Effector memory CD8-positive, alpha-beta T cell (primary cell): ENCODE data around the gene G0S2.

Experiments
- ATAC-seq: fragments of 150-1000 bp; cut with Tn5 transposase; replicated peaks from 2 replicates; pipeline ENCODE4 v1.10.0; 2021; ENCODE audit warnings: mild to moderate bottlenecking, moderate library complexity
- DNase-seq, 3 experiments: peaks; one replicate each; pipeline ENCODE4 v3.0.0; 2021
- H3K27ac Mint-ChIP-seq, 2 donors: one replicate each; pipeline ENCODE4 v1.8.0; 2022; ENCODE audit warnings: mild to moderate bottlenecking in 2 of 2, mixed read lengths in 2 of 2, moderate library complexity in 2 of 2
- H3K27me3 Mint-ChIP-seq, 2 donors: one replicate each; pipeline ENCODE4 v1.8.0; 2022; ENCODE audit warnings: mixed read lengths in 2 of 2
- H3K36me3 Mint-ChIP-seq: one replicate; pipeline ENCODE4 v1.8.0; 2022; ENCODE audit warnings: mild to moderate bottlenecking, moderate library complexity, mixed read lengths; ENCODE audit not compliant: insufficient read depth
- H3K4me1 Mint-ChIP-seq, 2 donors: one replicate each; pipeline ENCODE4 v1.8.0; 2022; ENCODE audit warnings: low read depth in 2 of 2, mixed read lengths in 2 of 2
- H3K4me3 Mint-ChIP-seq, 2 donors: one replicate each; pipeline ENCODE4 v1.8.0; 2022; ENCODE audit warnings: mild to moderate bottlenecking in 2 of 2, mixed read lengths in 2 of 2, moderate library complexity in 2 of 2
- H3K9me3 Mint-ChIP-seq, 2 donors: one replicate each; pipeline ENCODE4 v1.8.0; 2022; ENCODE audit warnings: mixed read lengths in 2 of 2

Gene G0S2

DNA sequence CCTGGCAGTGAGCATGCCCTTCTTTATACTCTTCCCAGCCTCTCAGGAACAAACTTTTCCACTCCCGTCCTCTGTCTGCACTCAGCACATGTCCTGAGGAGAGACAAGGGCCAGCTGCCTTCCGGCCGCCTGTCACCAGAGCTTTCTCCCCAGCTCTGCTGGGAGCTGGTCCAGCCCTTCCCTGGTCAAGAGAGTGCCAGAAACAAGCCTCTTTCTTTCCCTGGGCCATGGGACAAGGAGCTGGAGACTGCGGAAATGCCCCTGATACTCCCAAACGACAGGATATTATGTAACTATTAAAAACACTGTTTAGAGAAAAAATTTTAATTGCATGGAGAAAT is 33.4 kb upstream of the G0S2 start:
- Mint-ChIP-seq H3K36me3 (no peaks in the 10 kb centered on the region), H3K4me3 (no peak overlapping the region), H3K27ac (no peak overlapping the region), H3K9me3 (no peaks in the 10 kb centered on the region), H3K27me3 (no peaks in the 10 kb centered on the region), H3K4me1 (no peaks in the 10 kb centered on the region)
- no peak for ATAC-seq
- no peak for DNase-seq

DNA sequence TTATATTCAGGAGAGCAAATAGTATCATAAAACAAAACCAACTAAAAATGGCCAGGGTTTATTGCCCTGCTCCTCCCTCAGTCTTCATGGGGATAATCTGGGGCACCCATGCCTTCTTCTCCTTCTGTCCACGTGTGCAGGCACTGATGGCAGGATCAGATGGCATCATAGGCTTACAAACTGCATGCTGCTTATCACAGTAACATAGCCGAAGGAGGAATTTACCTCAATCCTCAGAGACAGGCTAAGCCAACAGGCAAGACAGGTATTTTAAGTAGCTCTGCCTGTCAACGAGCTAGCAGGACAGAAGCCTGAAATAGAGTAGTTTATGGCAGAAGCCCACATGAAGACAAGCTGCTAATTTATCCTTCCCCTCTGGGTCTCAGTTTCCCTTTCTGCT is 32.4 kb upstream of the G0S2 start:
- no peaks in the 10 kb centered on the region for H3K9me3 Mint-ChIP-seq
- no peaks in the 10 kb centered on the region for H3K27me3 Mint-ChIP-seq
- DNase-seq (no peak), ATAC-seq (no peak)
- no peaks in the 10 kb centered on the region for H3K36me3 Mint-ChIP-seq
- no peak overlapping the region for H3K27ac Mint-ChIP-seq
- no peak overlapping the region for H3K4me3 Mint-ChIP-seq
- no peaks in the 10 kb centered on the region for H3K4me1 Mint-ChIP-seq

GRCh38 chr1:209643285-209644020 is 31.8 kb upstream of the G0S2 start:
- Mint-ChIP-seq H3K27me3 (no peaks in the 10 kb centered on the region), H3K4me1 (no peaks in the 10 kb centered on the region), H3K9me3 (no peaks in the 10 kb centered on the region), H3K4me3 (no peak overlapping the region), H3K36me3 (no peaks in the 10 kb centered on the region), H3K27ac (no peak overlapping the region)
- no peak for DNase-seq
- ATAC-seq = no peak

DNA sequence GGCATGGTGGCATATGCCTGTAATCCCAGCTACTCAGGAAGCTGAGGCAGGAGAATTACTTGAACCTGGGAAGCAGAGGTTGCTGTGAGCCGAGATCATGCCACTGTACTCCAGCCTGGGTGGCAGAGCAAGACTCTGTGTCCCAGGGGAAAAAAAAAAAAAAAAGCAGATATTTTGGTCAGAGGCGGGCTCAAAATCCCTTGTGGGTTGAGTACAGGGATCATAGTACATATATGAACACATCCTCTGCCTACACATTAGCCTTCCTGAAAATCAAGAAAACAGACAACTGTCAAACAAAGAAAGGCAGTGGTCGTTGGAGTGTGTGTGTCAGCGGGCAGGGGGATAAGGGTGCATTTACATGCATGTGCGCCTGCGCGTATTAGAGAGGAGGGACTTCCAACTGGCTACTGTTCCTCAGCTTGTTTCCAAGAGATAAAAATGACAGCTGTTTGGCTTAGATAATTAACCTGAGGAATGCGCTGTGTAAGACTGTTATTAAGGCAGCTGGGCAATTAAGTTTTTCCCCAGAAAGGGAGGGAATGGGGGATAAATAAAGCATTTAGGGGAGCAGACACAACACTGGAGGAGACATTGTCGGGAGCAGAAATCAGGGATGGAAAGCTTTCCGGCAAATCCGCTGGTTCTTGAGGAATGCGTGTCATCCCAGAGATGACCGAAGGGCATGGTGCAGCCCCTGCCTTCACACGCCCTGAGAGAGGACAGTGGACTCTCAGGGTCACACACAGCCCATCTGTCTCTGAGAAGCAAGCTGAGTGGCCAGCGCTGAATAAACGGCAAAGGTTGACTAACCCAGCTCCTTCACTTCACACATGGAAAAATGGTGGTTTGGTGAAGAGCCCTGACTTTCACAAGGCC is 29.4 kb upstream of the G0S2 start:
- ATAC-seq (no peak), DNase-seq (no peak)
- H3K27ac Mint-ChIP-seq = peak overlapping the region in 1 of 2 donors; percentile 9
- H3K36me3 Mint-ChIP-seq = no peaks in the 10 kb centered on the region
- peaks cover 0 to 4% of the 10 kb centered on the region in 2 donors for H3K4me1 Mint-ChIP-seq
- H3K9me3 Mint-ChIP-seq = no peaks in the 10 kb centered on the region
- H3K4me3 Mint-ChIP-seq = no peak overlapping the region
- no peaks in the 10 kb centered on the region for H3K27me3 Mint-ChIP-seq

GRCh38 chr1:209646558-209646957 is 28.7 kb upstream of the G0S2 start:
- H3K9me3 Mint-ChIP-seq = no peaks in the 10 kb centered on the region
- H3K4me1 Mint-ChIP-seq = peaks cover 4 to 9% of the 10 kb centered on the region in 2 donors
- DNase-seq (no peak), ATAC-seq (no peak)
- no peak overlapping the region for H3K4me3 Mint-ChIP-seq
- no peaks in the 10 kb centered on the region for H3K36me3 Mint-ChIP-seq
- H3K27ac Mint-ChIP-seq = peak overlapping the region; percentile 9 to 64
- H3K27me3 Mint-ChIP-seq = no peaks in the 10 kb centered on the region

- Mint-ChIP-seq H3K9me3 (no peaks in the 10 kb centered on the region), H3K27me3 (no peaks in the 10 kb centered on the region), H3K36me3 (no peaks in the 10 kb centered on the region), H3K27ac (peak overlapping the region in 1 of 2 donors; percentile 64), H3K4me1 (peaks cover 4 to 13% of the 10 kb centered on the region in 2 donors), H3K4me3 (no peak overlapping the region)
- DNase-seq (no peak), ATAC-seq (no peak)
Measured at GRCh38 chr1:209647156-209647555, 28.1 kb upstream of the G0S2 start.

DNA sequence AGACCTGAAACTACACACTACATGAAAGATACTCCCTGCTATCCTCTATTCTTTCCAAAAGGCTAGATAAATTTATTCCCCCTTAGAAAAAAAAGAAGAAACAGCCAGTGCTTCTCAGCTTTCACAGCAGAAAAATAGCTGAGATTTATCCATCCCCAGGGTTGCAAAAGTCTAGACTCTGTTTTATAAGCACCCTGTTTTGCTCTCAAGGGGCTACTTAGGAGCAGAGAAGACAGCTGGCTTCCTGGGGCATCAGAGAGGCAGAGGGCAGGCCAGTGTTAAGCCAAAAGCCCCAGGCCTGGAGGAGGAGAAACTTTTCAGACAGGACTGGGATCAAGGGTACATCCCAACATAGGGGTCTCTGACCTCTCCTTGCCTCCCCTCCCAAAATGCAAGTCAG is 26.9 kb upstream of the G0S2 start:
- Mint-ChIP-seq H3K36me3 (no peaks in the 10 kb centered on the region), H3K27me3 (no peaks in the 10 kb centered on the region), H3K4me3 (no peak overlapping the region), H3K27ac (no peak overlapping the region), H3K4me1 (peaks cover 4 to 14% of the 10 kb centered on the region in 2 donors), H3K9me3 (no peaks in the 10 kb centered on the region)
- DNase-seq (no peak), ATAC-seq (no peak)

DNA sequence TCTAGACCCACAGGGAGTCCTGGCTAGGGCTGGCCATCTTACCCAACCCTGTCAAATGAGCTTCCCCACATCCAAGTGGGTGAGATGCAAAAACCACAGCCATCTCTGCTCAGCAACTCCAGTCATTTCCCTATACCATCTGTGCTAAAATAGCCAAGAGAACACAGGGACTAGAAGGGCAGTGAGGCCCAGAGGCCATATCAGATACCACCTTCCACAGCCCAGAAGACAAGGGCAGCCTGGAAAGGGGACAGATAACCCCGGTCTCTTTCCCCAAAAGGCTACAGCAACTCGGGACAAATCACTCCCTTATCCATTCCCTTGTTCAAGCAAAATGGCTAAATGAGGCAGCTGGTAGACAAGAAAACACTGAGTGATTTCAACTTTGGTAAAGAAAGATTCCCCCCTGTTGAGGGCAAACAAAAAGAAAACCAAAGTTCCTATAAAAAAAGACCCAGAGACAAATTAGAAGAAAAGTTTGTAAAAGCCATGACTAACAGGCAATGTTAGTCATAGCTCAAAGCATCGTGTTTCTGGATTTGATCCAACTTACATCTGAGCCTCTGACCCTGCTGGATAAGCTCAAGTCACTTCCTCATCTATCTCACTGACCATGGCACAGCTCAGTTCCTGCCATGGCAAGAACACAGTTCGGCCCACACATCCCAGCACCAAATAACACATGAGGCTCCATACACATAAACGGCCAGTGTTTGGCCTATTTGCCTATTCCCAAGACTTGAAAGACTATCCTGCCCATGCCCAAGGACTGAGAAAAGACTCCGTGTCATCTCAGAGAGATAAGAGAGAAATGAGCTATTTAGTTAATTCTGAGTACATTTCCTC is 26.1 kb upstream of the G0S2 start:
- DNase-seq (no peak), ATAC-seq (no peak)
- Mint-ChIP-seq H3K4me3 (no peak overlapping the region), H3K9me3 (no peaks in the 10 kb centered on the region), H3K4me1 (peaks cover 4 to 14% of the 10 kb centered on the region in 2 donors), H3K27ac (peak overlapping the region in 1 of 2 donors; percentile 42), H3K36me3 (no peaks in the 10 kb centered on the region), H3K27me3 (no peaks in the 10 kb centered on the region)

- no peak overlapping the region for H3K4me3 Mint-ChIP-seq
- no peaks in the 10 kb centered on the region for H3K27me3 Mint-ChIP-seq
- ATAC-seq = no peak
- peak overlapping the region in 1 of 2 donors; percentile 20 for H3K27ac Mint-ChIP-seq
- no peaks in the 10 kb centered on the region for H3K9me3 Mint-ChIP-seq
- DNase-seq = no peak
- peaks cover 4 to 14% of the 10 kb centered on the region in 2 donors for H3K4me1 Mint-ChIP-seq
- H3K36me3 Mint-ChIP-seq = no peaks in the 10 kb centered on the region
Measured at GRCh38 chr1:209650454-209650853, 24.8 kb upstream of the G0S2 start.

GRCh38 chr1:209651138-209651587 is 24.0 kb upstream of the G0S2 start:
- Mint-ChIP-seq H3K27ac (no peak overlapping the region), H3K36me3 (no peaks in the 10 kb centered on the region), H3K4me1 (peaks cover 4 to 14% of the 10 kb centered on the region in 2 donors), H3K27me3 (no peaks in the 10 kb centered on the region), H3K4me3 (no peak overlapping the region), H3K9me3 (no peaks in the 10 kb centered on the region)
- ATAC-seq (peak; percentile 93), DNase-seq (peak in 2 of 3 experiments; percentile 17 to 21)

GRCh38 chr1:209652121-209652735 is 23.0 kb upstream of the G0S2 start, which contains the start of gene LAMB3:
TSS of gene LAMB3 (minus strand) at chr1:209652425. CDS start at chr1:209650944, 1,481 bp downstream.
- H3K27ac Mint-ChIP-seq = peak within 1 kb of the TSS in 1 of 2 donors; percentile 12
- no peak for ATAC-seq
- no peak for DNase-seq
- H3K4me3 Mint-ChIP-seq = no peak within 1 kb of the TSS
- H3K4me1 Mint-ChIP-seq = peaks cover 4 to 14% of the 10 kb centered on the region in 2 donors
- no peaks in the 10 kb centered on the region for H3K27me3 Mint-ChIP-seq
- H3K36me3 Mint-ChIP-seq = no peaks in the 10 kb centered on the region
- no peaks in the 10 kb centered on the region for H3K9me3 Mint-ChIP-seq

GRCh38 chr1:209652873-209653401 is 22.3 kb upstream of the G0S2 start:
- no peaks in the 10 kb centered on the region for H3K36me3 Mint-ChIP-seq
- H3K9me3 Mint-ChIP-seq = no peaks in the 10 kb centered on the region
- no peak for ATAC-seq
- H3K27me3 Mint-ChIP-seq = no peaks in the 10 kb centered on the region
- peaks cover 4 to 14% of the 10 kb centered on the region in 2 donors for H3K4me1 Mint-ChIP-seq
- no peak overlapping the region for H3K4me3 Mint-ChIP-seq
- no peak for DNase-seq
- H3K27ac Mint-ChIP-seq = no peak overlapping the region
